Diencephalon (tissue), 1 donor: ENCODE results near the gene PLPP2. TPM values are rescaled to one million over a fixed set of nuclear protein-coding genes. Genes with fewer than 3 reads are reported as not detected.

Experiments
- total RNA-seq: library from RNA; depleted of rRNA; stranded (reverse); fragments of >200 nt; gene quantifications from one replicate; pipeline ENCODE4 v1.2.3, GENCODE V29; 2014

PLPP2 gene
- total RNA-seq: 5.3 TPM

GRCh38 chr19:291006-291521, at the start of gene PLPP2:
Gene PLPP2, minus strand, starts transcription at chr19:291403. Its CDS starts 67 bp downstream, at chr19:291336.

Other genes starting within 250 kb of the PLPP2 start
- not detected for gene OR4F17, start 184.3 kb downstream of the PLPP2 start, total RNA-seq
- 6.2 TPM for gene MIER2, start 53.4 kb upstream of the PLPP2 start, total RNA-seq
- 28.8 TPM for gene C2CD4C, start 117.7 kb upstream of the PLPP2 start, total RNA-seq
- gene SHC2, start 169.6 kb upstream of the PLPP2 start, total RNA-seq: 21.0 TPM
- gene MADCAM1, start 205.1 kb upstream of the PLPP2 start, total RNA-seq: 2.8 TPM
- gene TPGS1, start 216.1 kb upstream of the PLPP2 start, total RNA-seq: 24.7 TPM
- 56.1 TPM for gene CDC34, start 240.4 kb upstream of the PLPP2 start, total RNA-seq